Measurements from ENCODE around the gene TBXA2R.

Gene TBXA2R

DNA sequence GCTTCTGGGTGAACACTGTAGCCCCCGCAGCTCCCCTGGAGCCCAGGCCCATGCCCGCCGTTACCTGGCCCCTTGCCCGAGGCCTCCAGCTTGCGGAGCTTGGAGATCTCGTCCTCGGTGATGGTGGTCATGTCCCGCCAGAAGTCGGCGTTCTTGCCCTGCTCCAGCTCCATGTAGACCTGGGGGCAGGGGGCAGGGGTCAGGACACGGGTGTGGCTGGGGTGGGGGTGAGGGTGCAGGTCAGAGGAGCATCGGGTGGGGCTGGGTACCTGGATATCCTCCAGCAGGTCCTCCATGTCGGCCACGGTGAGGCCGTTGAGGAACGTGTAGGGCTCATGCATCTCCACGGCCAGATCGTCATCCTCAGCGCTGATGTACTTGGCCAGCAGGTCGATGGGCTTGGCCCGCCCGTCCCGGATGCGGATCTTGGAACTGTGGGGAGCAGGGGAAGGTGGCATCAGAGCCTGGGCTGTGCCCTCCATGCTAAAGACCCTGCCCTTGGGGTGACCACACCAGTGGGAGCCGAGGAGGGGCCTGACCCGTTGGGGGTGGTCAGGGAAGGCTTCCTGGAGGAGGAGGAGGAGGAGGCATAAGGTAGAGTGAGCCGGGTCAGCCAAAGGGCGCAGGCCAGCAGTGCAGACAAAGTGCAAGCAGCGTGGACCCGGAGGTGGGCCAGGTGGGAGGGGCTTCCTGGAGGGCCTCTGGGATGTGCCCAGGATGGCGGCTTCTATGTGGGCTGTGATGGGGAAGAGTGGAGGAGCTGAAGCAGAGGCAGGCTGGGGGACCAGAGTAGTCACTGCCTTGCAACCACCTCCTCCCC, 12.3 kb upstream of the TBXA2R start:
- DNase-seq = no peak

DNA sequence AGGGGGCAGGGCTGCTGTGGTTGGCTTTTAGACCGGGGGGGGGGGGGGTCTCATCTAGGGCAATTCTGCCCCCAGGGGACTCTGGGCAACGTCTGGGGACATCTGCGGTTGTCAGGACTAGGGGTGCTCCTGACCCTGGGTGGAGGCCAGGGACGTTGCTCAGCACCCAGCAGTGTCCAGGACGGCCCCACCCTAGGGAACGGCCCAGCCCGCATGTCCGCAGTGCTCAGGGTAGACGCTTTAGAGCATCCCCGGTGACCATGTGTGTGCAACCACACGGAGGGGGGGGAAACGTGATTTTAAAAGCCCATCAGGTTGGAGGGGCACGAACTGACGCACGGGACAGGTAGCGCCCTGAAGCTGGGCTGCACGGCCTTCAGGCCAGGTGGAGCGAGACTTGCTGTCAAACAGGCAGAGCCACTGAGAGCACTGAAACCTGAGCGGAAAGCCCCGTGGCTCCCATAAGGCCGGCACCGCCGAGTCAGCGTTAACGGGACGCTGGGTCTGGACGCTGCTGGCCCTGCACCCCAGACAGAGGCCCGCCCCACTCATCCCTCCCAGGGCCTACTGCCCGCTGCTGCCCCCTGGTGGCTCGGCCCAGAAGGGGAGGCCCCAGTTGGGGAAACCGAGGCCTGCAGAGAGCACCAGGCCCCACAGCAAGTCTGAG, 11.6 kb upstream of the TBXA2R start:
- no peak for DNase-seq

DNA sequence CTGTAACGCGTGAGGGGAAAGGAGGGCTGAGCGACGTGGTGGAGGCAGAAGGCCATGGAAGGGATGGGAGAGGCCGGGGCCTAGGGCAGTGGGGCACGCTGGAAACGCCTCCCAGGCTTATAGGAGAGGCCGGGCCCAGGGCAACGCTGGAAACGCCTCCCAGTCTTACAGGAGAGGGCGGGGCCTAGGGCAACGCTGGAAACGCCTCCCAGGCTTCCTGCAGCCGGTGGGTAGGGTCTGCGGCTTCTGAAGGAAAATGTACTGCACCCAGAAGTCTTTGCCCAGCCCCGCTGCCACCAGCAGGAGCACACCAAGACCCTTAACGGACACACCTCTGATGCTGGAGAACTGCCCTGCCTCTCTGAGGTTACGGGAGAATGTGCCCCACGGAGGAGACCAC, 10.8 kb upstream of the TBXA2R start:
- no peak for DNase-seq

DNA sequence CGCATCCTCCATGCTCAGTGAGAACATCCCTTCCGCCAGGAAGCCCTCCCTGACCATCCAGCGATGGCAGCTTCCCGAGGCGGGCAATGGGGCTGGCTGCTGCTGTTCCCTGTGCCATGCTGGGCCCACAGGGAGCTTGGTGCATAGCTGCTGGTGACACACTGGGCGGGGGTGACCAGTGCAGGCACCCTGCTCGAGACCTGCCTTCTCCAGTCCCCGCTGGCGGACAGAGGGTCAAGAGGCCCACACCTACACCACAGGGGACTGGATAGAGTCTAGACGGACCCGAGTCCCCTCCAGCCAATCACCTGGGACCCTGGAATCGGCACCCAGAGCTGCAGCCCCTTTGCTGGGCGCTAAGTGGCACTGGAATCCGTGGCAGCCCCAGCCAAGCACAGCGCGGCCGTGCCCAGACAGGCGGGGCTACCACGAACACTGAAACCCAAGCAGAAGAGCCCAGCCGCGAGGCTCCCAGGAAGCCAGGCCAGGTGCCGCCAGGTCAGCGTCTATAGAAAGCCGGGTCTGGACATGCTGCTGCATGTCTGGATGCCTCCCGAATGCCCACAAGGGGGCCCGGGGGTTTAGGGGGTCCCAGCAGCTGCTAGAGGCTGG, 9.0 kb upstream of the TBXA2R start:
- DNase-seq = no peak

DNA sequence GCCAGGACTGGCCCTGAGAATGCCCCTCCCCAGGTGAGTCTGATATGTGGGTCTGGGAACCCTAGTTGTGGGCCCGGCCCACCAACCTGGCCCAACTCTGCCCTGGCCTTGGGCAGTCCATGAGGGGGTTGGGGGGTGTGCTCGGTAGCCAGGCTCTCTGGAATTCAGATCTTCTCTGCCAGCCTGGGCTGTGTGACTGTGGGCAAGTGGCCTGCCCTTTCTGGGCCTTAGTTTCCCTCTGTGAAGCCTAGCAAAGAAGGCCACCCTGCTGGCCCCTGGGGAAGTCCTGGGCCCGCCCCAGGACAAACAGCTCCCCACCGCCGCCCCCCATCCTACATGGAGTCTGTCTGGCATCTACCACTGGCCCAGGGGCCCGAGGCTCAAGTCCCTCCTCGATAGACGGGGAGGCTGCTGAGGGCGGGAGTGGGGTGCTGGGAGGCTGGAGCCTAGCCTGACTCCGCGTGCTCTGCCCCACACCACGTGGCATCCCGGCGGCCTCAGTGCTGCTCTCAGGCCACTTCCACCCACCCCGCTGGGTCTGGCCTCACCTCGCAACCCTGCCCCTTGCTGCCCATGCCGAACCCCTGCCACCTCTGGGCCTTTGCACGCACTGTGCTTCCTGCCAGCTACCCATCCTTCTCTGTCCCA, 8.3 kb upstream of the TBXA2R start:
- DNase-seq = no peak

DNA sequence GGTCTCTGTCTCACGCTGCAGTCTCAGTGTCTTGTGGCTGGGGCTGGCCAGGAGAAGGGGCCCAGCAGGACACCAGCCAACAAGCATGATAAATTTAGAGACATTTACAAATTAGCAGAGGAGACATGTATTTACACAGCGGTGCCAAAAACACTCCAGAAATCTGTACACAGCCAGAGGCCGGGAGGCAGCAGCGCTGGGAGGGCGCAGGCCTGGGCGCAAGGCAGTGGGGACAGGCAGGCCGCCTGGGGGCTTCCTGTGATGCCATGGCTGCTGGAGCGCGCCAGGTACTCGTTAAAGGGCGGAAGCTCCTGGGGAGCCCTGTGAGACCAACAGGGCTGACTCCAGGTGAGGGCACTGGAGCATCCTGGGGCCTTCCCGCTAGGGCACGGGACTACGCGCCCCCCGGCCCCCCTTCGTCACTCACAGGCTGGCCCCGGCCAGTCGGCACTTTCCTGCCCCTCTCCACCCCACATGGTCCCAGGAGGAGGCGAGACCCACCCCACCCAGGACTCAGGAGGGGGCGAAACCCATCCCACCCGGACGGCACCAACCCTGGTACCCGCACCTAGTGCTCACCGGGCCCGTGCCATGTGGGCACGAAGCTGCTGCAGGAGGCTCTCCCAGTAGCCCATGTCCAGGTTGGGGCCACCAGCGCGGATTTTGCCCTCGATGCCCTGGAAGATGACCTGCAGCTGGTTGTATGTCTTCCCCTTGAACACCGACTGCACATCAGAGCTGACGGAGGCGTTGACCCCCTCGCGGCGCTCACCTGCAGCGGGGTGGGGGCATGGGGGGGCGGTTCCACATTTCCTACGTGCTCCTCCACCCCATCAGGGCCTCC, 7.4 kb upstream of the TBXA2R start:
- DNase-seq = peak; percentile 74 to 89

DNA sequence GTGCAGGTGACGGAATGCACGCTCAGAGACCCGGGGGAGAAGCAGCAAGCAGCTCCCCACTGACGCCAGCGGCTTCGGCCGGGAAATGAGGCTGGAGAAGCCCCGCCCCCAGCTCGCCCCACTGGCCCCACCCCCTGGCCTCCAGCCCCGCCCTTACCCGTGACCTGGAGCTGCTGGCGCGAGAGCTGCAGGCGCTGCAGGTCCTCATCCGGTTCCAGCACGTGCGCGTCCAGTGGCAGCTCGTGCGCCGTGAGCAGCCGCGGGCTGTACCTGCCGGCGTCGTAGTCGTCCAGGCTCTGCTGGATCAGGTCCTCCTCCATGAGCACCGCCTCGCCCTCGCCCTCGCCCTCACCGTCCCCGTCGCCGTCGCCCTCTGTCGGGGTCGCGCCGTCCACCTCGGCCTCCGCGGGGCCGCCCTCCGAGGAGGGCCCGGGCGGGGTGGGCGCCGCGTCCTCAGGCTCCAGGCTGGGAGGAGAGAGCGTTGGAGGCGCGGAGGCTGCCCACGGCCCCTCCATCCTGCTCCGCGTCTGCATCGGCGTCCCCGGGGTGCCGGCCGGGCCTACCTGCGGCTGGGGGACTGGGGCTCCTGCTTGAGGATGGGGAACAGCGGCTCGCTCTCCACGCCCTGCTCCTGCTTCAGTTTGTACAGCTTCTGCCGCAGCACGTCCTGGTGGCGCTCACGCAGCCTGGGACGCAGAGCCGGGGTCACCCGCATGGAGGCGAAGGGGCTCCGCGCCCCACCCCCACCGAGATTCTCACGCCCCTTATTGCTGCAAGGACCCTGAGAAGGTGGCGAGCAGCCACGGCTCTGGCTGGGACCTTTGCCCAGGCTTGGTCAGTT, 6.4 kb upstream of the TBXA2R start:
- DNase-seq = no peak

DNA sequence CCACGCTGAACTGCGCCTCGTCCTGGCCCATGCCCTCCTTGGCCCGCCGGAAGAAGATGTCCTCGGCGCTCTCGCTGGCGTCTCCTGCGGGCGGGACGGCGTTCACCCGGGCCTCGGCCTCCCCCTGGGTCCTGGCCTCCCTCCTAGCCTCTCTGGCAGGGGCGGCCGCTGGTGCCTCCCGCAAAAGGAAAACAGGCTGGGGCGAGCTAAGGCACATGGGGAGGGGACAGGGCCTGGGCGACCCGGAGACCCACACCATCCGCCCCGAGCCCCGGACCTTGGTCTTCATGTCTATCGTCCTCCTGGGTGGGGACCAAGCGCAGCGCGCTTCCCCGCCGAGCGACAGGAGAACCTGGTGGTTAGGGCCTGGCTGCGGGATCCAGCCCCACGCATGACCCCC, 5.7 kb upstream of the TBXA2R start:
- no peak for DNase-seq

DNA sequence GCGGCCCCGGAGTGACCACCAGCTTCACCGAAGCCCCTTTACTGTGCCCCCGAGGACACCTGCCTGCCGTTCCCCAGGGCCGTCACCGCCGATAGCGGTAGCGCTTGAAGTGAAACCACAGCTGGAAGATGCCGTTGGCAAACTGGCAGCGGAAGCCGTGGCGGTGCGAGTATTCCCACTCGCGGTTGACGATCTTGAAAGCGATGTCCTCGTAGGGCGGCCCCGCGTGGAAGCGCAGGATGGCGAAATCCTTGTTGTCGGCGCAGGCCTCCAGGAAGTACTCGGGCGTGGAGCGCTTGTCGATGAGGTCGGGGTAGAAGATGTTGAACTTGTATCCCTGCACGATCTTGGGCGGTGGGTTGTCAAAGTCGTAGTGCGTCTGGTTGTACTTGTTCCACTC, 5.2 kb upstream of the TBXA2R start:
- no peak for DNase-seq

DNA sequence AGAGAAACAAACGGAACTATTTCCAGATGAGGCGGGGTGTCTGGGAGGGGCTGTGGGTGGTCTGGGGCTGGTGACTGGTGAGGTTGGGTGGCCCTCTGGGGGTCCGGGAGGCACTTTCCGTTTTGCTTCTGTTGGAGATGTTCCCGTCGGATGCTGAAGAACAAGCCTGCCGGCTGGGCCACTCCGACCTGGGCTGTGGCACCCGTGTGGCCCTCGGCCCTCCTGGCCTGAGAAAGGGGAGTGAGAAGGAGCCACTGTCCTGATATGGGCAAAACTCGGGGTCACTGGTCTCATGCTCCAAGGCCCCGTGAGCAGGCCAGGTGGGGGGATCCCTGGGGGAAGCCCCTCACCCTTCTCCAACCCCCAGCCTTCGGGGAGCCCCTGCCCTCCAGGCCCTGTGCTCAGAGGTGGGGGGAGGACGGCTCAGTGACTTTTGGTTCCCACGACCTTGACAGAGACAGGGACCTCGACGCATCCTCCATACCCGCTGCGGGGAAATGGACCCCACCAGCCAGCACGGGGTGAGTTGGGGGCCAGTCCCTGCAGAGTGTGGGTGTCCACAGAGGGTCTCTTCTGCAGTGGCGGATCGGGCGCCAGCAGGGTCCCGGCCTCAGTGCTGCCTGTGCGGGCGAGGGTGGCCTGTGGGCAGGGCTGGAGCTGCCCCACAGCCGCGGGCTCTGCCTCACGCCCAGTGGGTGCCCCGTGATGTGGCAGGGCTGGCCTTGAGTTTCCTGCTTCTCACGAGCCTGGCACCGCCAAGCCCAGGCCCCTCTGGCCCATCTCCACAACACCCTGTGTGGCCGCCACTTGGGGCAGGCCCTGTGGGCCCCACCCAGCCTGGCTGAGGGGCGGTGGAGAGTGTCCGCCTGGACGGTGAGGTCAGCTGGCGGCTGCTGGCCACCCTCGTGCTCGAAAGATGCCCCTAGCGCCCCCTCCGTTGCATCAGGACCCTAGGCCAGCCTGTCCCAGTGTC, 4.4 kb upstream of the TBXA2R start:
- no peak for DNase-seq

DNA sequence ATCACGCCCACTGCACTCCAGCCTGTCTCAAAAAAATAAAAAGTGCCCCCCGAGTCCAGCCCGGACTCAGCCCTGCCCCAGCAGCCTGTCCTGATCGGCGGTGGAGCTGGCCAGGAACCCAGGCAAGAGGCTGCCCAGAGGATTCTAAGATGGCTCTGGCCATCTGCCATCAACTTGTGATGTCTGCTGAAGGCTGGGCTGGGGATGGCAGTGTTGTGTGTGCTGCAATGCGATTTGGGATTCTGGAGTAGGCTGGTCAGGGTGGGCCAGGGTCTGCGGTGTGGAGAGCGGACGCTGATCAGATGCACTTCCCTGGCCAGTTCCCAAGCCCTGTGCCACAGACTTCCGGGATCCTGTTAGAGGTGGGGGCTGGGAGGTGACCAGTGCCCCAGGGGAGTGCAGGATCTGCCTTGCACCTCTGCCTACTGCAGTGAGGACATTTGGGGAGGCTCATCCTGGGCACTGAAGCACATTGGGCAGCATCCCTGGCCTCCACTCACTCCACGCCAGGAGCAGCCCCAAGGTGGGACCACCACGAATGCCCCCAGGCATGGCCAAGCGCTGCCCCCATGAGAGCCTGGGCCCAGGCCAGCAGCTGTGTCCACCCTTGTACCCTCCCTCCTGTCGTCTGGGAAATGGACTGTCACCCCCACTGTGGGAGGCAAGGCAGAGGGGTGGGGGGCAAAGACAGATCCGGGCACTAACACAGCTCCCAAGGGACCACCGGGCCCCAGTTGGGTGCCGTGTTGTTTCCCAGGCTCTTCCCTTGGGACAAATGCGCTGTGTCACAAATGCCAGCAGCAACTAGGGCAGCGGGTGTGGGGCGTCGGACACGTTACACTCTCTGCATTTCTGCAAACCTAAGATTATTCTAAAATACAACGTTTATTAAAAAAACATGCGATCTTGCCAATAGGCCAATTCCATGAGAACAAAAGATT, 3.4 kb upstream of the TBXA2R start:
- no peak for DNase-seq

DNA sequence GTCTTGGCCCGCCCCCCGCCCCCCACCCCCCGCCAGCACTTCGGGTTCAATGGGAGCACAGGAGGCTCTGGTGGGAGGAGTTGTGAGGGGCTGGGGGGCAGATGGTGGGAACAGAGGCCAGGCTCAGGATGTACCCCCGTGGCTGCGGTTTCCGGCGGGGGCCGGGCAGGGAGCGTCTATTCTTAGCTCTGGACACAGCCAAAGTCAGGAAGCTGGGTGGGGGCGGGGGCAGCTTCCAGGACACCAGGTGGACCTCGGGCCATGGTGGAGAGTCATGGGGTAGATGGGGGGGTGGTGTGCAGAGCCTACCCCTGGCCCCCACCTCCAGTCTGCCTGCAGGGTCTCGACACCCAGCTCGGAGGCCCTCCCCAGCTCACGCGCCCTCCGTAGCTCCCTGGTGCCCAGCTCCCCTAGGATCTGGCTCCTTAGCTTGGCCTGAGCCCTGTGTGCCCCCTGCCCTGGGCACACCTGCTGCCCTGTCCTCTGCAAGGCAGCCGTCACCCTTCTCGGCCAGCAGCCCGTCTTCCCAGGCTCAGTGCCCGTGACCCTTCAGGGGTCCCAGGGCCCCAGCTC, 2.2 kb upstream of the TBXA2R start:
- DNase-seq = no peak

DNA sequence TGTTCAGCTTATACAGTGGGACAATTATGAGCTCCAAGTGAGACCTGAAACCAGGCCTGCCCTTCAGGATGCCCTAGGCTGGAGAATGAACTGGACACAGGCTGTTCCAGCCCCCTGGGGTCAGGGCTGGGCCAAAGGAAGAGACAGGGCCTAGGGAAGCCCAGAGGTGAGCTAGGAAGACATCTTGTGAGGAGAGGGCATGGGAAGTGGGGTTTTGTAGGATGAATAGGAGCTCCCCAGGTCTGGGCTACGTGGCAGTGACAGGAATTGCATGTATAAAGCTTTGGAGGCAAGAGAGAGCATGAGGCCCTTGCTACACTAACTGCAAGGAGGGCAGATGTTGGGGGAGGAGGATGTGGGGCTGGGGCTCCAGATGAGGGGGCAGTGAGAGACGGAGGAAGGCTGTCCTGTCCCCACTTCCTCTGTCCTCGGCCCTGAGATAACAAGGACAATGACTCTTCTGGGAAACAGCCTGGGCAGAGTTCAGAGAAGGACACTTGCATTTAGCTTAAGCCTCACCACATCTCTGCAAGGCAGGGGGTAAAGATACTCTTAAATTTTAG, 1.5 kb upstream of the TBXA2R start:
- DNase-seq = no peak

DNA sequence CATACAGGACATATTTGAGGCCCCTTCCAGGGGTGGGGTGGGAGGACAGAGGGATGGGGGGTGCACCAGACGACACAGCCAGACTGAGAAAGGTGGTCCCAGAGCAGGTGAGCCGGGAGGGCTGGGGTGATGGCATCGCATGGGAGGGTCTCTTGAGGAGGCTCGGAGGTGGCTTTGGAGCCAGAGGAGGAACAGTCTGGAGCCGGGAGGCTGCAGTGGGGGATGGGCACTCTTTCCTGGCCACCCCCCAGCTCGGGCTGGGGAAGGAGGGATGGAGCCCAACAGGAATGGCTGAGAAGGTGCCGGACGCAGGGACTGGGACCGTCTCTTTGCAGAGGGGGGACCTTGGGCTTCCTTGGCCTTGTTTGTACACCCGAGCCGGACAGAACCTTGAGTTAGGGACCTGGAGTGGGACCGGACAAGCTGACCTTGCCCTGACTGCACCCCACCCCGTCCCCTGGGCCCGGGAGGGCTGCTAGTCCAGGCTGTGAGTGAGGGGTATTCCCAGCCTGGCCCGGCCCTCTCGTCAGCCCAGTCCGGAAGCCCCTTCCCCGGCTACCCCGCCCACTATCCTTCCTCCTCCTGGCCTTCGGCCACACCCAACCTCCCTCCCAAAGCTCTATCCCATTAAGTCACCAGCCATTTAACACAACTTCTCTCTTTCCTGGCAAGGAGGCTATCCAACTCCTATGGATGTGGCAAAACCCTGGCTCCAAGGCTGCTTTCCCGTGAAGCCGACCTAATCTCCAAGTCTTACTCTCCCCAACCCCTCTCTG, 816 bp upstream of the TBXA2R start:
- no peak for DNase-seq

DNA sequence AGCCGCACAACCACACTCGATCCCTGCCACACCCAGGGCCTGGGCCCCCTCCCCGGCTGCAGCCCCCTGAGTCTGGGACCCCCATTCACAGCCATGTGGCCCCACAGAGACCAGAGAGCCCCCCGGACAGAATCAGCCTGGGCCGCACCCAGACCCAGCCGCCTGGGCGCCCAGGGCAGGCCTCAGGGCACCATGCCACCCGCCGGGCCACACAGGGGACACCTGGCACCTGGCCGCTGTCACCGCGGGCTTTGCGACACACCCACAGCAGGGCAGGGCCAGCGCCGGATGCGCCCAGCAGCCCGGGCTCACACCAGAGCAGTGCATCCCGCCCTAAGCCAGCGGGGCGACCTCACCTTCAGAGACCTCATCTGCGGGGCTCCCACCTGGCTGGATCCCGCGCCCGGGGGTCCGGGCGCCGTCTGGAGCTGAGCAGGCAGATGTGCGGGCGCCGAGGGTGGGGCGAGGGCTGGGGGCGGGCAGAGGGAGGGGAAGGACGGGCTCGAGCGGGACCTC, 443 bp downstream of the TBXA2R start:
- peak; percentile 46 to 67 for DNase-seq

DNA sequence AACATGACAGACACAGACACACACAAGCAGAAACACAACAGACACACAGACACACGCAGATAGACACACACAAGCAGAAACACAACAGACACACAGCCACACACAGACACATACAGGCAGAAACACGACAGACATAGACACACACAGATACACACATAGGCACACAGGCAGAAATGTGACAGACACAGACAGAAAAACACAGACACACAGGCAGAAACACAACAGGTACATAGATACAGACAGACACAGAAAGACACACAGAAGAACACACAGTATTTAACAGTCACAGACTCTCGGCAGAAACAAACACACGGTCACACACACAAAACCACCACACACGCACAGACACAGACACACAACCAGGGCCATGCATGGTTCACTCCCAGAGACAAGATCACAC, 905 bp downstream of the TBXA2R start:
- DNase-seq = no peak

DNA sequence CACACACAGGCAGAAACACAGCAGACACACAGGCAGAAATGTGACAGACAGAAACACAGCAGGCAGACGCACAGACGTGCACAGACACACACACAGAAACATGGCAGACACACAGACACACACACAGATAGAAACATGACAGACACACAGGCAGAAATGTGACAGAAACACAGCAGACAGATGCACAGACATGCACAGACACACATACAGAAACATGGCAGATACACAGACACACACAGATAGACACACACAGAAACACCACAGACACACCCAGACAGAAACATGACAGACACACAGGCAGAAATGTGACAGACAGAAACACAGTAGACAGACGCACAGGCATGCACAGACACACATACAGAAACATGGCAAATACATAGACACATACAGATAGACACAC, 1.3 kb downstream of the TBXA2R start:
- no peak for DNase-seq

DNA sequence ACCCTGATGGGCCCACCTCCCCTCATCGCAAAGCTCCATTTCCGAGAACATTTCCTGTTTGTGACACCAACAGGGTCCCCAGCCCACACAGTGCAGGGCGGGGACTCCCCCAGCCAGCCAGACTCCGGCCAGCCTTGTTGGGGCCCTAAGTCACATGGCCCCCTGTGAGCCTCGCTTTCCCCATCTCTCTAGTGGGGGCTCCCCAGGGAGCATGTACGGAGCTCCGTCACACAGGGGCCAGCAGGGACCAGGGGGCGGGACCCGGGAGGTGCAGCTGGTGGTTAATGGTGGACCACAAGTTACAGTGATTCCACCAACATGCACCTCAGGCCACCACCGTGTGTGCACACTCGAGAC, 1.7 kb downstream of the TBXA2R start:
- DNase-seq = no peak
